GM18909 (cell line): ENCODE data around the gene RRP9.
A peak's percentile ranks its signal among the peaks of the same experiment; 100 is the strongest.

Experiments
- ATAC-seq: cut with Tn5 transposase; IDR thresholded peaks from one replicate; pipeline ENCODE4 v1.9.1; 2021; ENCODE audit warnings: mild to moderate bottlenecking; ENCODE audit not compliant: unreplicated experiment, poor library complexity

The RRP9 gene

GRCh38 chr3:51971350-51971749 is 29.6 kb upstream of the RRP9 start:
- ATAC-seq = no peak

DNA sequence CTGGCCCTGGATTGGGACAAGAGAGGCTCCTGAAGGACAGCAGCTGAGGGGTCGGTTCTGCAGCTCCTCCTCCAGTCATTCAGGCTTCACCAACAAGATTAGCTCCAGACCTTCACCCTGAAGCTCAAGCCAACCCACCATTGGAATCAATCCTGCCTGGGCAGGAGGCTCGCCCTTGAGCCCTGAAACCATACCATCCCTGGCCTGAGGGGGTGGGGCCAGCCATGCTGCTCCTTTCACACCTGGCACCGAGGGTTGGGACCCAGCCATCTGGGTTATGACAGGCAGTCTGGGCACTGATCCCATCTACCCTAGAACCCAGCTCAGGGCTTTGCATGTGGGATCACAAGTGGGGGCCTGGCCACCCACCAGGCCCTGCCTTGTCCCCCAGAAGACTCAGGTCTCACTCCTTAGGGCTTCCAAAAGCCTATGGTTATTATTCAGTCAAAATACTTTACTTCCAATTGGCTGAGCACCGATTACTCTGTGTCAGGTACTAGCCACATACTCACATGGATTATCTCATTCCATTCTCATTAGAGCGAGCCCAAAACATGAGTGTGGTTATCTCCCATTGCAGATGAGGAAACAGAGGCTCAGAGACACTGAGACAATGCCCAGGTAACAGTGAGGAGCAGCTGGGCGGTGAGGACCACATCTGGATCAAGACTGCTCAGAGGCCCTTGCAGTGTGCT is 29.0 kb upstream of the RRP9 start:
- ATAC-seq = no peak

DNA sequence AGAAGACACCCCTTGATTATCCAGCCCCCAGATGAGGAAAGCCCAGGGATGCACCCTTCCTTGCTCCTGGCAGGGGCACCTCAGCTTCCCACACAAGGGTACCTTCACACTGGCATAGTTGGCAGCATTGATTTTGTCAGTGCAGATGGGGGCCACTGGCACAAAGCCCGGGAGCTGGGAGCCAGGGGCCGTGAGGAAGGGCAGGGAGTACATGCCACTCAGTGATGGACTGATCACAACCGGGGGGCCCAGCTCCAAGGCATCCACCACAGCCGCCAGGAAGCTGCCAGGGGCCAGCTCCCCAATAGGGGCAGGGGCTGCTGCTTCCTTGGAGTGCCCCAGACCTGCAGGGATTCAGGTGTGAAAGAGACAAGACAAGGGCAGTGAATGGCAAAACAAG is 28.1 kb upstream of the RRP9 start:
- no peak for ATAC-seq

- no peak for ATAC-seq
These were observed 27.4 kb upstream of the RRP9 start for GRCh38 chr3:51968883-51969678.

DNA sequence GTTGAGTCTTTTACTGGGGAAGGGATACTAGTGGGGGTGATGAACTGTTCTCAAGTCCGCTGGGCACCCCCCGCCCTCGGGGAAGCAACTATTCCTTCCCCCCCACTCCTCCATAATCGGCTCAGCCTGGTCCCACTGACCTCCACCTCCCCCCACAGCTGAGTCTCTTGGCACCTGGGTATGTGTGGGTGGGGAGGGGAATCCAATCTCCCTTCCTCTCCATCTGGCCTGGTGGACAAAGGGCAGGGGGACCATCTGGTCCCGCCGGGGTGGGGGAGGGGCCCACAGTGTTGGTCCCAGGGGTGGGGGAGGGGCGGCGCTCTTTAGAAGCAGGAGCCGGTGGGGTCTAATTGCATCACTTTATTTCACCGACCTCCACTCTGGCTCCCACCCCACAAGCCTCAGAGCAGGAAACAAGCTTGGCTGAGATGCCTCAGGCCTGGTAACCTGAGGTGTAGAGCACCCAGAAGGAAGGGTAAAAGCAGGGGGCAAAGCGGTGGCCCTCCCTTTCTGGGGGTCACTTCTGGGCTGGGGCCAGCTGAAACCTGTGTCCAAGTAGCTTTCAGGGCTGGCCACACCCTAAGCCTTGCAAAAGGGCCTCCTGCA is 26.6 kb upstream of the RRP9 start:
- no peak for ATAC-seq

DNA sequence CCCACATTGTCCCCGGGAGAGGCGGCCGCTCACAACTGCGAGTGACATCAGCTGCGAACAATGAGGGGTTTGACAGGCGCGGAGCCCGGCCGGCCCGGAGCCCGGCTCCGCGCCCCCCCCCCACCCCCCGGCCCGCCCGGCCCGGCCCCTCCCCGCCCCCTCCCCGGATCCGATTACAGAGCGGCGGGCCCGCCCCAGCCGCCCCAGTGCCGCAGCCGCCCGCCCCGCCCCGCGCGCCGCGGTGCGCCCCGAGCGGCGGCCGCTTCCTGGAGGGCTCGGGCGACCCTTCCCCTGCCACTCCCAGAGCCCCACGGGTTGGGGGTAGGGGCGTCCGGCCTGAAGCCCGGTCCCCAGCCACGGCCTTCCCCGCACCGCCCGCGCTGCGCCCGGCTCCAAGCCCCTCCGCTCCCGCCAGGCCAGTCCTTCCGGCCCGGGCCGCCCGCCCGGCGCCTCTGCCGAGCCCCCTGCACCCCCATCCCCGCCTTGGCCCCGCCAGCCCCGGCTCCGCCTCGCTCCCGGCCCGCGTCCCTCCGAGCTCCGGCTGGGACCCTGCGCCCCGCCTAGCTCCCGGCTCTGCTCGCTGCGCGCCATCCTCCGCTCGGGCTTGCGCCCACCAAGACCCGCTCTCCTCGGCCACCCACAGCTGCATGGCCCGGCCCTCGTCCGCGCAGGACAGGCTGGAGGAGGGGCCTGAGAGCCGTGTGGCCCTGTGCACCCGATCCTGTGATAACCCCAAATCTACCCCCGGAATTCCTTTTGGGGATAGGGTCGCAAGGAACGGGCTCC is 25.9 kb upstream of the RRP9 start, which contains the start of gene PCBP4:
PCBP4 (minus strand) TSS at position 71 of the 786 bp plus-strand sequence. CDS start 6,214 bp downstream, outside the sequence.
- ATAC-seq = peak; percentile 46

DNA sequence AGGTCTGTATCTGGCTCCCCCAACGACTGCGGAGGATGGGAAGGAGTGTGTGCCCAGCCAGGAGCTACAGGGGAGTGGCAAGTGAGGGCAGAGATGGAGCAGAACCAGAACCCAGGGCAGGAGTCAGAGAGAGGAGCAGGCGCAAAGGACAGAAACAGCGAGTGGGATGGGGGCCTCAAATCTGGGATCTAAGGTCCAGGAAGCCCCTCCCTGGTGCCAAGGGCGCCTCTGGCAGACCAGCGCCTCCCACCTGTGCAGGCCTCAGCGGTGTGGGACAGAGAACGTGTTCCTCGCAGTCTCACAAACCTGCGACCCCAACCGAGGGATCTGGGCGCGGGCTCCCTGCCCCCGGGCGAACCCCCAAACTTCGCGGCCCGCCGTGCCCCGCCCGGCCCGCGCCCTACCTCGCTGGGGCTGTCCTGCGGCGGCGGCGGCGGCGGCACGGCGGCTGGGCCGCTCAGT is 25.2 kb upstream of the RRP9 start:
- peak; percentile 34 for ATAC-seq

- ATAC-seq = no peak
These were observed 24.8 kb upstream of the RRP9 start for GRCh38 chr3:51966486-51966885.

DNA sequence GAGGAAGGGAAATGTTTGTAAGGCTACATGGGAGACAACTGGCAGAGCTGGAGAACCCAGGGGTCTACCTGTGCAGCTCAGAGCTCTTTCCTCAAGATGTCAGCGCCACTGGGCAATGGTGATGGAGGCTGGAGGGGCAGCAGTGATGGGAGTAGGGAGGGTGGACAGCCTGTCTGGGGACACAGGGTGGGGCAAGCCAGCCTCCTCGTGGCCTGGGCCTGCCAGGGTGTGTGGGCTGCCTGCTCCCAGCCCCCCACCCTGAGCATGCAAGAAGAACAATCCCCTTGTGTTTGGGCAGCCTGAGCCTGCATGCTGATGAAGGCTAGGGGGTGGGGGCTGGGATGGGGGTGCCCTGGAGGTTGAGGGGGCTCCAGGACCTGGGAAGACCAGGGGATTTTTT is 24.3 kb upstream of the RRP9 start:
- no peak for ATAC-seq

GRCh38 chr3:51964521-51964920 is 22.8 kb upstream of the RRP9 start:
- ATAC-seq = no peak

GRCh38 chr3:51963951-51964451 is 22.3 kb upstream of the RRP9 start:
- ATAC-seq = no peak

GRCh38 chr3:51962854-51963530 is 21.3 kb upstream of the RRP9 start:
- no peak for ATAC-seq

DNA sequence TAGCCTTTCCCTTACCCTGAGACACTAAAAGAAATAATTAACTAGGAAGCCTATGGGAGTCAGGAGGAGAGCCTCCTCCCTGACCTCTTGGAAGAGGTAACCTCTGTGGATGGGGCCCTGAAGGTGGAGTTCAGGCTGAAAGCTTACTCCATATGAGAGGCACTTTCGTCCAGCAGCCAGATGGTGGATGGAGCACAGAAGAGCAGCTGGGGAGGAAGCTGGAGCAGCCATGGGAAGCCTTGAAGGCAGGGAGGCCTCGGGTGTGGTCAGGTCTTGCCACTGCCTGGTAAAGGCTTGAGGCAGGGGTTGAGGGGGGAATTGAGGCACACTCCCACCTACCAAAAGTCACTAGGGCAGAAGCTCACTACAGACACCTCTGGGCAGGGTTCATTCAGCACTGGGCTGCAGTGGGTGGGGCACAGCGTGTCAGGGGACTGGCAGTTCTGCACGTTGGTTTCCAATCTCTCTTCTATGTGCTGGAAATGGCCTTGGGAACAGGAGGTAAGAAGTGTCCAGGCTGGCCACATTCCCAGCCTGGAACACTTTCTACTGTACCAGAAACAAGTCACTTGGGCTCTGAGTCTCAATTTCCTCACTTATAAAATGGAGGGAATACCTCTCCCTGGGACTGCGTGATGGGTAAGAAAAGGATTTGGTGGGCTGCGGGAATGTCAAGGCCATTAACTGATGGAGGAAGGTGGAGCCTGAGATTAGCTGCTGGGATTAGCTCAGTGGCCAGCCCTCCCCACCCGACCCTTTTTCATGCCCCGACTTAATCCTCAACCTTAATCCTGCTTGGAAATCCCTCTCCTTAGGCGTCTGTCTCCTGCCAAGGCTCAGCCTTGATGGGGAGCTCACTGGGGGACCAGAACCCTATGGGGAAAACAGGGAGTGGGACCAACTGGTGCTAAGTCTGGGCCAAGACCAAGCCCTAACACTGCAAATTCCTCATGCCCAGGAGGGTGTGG is 20.2 kb upstream of the RRP9 start:
- ATAC-seq = no peak

- no peak for ATAC-seq
These were observed 19.3 kb upstream of the RRP9 start for GRCh38 chr3:51961011-51961410.

DNA sequence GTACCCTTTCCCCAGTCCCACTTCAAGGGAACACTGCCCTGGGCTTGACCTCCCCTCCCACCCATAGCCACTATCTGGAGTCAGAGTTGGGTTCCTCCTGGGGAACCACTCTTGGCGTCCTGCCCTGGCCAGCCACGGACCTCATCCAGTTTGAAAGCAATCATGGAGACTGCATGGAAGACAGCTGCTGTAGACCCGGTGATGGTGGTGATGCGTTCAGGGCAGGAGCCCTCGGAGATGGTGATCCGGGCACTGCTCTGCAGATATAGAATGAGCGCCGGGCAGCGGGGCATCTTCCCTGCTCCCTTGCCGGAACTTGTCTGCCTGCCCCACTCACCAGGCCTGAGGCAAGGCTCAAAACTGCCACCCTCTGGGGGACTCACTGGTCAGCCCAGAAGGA is 18.7 kb upstream of the RRP9 start:
- ATAC-seq = no peak

DNA sequence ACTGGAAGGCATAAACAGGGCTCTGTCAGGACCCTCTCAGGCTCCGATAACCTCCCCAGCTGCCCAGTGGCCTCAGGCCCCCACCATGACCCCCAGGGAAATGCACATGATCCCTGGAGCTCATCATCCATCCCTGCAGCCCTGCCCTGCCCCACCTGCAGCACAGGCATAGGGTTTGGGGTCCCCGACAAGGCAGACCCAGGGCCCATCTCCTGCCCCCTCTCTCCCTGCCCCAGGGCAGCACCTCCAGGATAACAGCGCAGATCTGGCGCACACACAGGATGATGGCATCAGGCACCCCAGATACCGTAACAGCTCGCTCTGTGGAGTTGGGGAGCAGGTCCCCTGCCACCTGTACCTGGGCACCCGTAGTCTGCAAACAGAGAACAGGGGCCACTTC is 17.9 kb upstream of the RRP9 start:
- no peak for ATAC-seq

DNA sequence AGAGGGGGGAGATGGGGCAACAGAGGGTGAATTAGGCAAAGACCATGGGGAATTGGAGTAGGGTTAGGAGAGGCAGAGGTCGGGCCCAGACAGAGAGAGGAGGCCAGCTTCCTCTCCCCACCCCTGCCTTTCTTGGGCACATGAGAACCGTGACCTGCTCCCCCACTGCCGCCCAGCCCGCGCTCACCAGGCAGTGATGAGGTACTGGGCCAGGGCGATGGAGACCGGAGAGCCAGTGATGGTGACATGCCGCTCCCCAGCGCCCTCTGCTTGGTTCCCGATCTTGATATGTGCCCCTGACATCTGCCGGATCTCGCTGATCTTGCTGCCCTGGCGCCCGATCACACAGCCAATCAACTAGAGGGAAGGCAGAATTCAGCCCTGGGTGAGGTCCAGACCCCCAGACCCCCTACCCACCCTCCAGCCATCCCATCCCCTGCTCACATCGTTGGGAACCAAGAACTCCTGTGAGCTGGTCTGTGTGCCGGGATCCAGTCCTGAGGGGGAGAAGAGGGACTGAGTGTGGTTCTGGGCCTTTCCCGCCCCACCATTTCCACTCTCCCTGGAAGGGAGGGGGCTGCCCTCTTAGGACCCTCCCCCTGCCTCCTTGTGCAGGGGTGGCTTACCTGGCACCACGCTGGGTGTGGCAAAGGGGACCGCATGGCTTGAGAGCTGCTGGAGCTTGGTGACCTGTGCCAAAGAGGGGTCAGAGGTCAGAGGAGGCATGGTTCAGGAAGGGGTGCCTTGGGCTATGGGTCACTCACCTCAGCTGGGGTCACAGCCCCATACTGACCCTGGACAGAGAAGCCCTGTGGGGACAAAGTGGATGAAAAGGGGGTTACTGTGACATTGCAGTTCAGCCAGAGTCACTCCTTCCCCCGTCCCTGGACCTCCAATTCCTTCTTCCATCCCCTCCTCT is 17.2 kb upstream of the RRP9 start:
- no peak for ATAC-seq
